Gastrocnemius medialis (tissue), 4 donors: ENCODE measurements around the gene CACNA1G. TPM values are rescaled to one million over a fixed set of nuclear protein-coding genes. Genes with fewer than 3 reads are reported as not detected.

ENCODE experiments used
- ATAC-seq, 2 donors: fragments of 150-250 bp; one replicate each; pipeline ENCODE4 v1.9.1; 2016
- DNase-seq, 2 donors: peaks; one replicate each; pipeline ENCODE4 v3.0.0-alpha.2; 2019
- H3K27ac ChIP-seq, 4 donors: fragments of 200-600 bp; sonication (generic); 1 replicate in 1 of 4; 2 replicates in 3 of 4; pipeline ENCODE4 v1.5.1; 2016 to 2018; ENCODE audit warnings: mild to moderate bottlenecking in 2 of 4, moderate library complexity in 1 of 4
- H3K27me3 ChIP-seq, 3 donors: fragments of 200-600 bp; sonication (generic) in 2 of 3; 1 replicate in 1 of 3; 2 replicates in 2 of 3; pipeline versions ENCODE4 v1.5.1 to v1.6.0; 2016 to 2019; ENCODE audit warnings: mild to moderate bottlenecking in 1 of 3, moderate library complexity in 1 of 3
- H3K36me3 ChIP-seq, 2 donors: fragments of 200-600 bp; sonication (generic) in 1 of 2; one replicate each; pipeline ENCODE4 v1.5.1; 2017 to 2018
- H3K4me1 ChIP-seq, 2 donors: fragments of 200-600 bp; sonication (generic) in 1 of 2; one replicate each; pipeline ENCODE4 v1.5.1; 2016 to 2017; ENCODE audit warnings: mild to moderate bottlenecking in 2 of 2
- H3K4me3 ChIP-seq, 4 donors: fragments of 200-600 bp; sonication (generic) in 3 of 4; 1 replicate in 1 of 4; 2 replicates in 3 of 4; pipeline ENCODE4 v1.5.1; 2016 to 2019; ENCODE audit warnings: mild to moderate bottlenecking in 2 of 4
- H3K9me3 ChIP-seq, 3 donors: fragments of 200-600 bp; sonication (generic) in 2 of 3; 1 replicate in 1 of 3; 2 replicates in 2 of 3; pipeline ENCODE4 v1.5.1; 2016 to 2019
- CTCF ChIP-seq, 5 experiments: fragments of 450-650 bp in 3 of 5; fragments of 200-600 bp in 2 of 5; sonication (generic) in 2 of 5; IDR thresholded peaks in 4 of 5; conservative IDR thresholded peaks in 1 of 5; 1 replicate in 4 of 5; 2 replicates in 1 of 5; pipeline ENCODE4 v1.5.1; 2016 to 2019; ENCODE audit warnings: antibody characterized with exemption in 5 of 5, mild to moderate bottlenecking in 3 of 5, moderate library complexity in 3 of 5
- POLR2A ChIP-seq, 2 donors: fragments of 450-650 bp; IDR thresholded peaks; one replicate each; pipeline ENCODE4 v1.6.1; 2017; ENCODE audit warnings: antibody characterized with exemption in 2 of 2, mild to moderate bottlenecking in 2 of 2, moderate library complexity in 2 of 2
- in situ Hi-C, 4 donors: fragments of 200-750 bp; cut with MboI; loops; one replicate each; pipeline versions ENCODE4 v1.15.0 to v1.8.0; 2017; ENCODE audit warnings: low sequenced_read_pairs in 4 of 4
- intact Hi-C: fragments of 100-400 bp; cut with DNase I; formaldehyde crosslinking; loops from one replicate; pipeline ENCODE4 v1.15.1; 2023; ENCODE audit warnings: low total_unique reads
- total RNA-seq, 4 donors: library from RNA; depleted of rRNA; stranded (reverse); fragments of >200 nt; gene quantifications; one replicate each; pipeline versions ENCODE4 v1.1.0 to v1.2.3, GENCODE V29; 2016

The CACNA1G gene
- total RNA-seq, 4 donors from 2014 or later, result 0.09 to 0.10 TPM; not detected in 2

GRCh38 chr17:50541716-50542688 is 18.5 kb upstream of the CACNA1G start:
- ATAC-seq, result peak; percentile 82 to 85
- intact Hi-C loops, result loop anchor here (5.0 kb wide), 1 partner anchor 165 kb away; the partner anchor contains the start of gene ANKRD40
- peak; percentile 66 to 80 for DNase-seq
- Histone ChIP-seq H3K4me3 (peak overlapping the region; percentile 58 to 68 (median 66)), H3K36me3 (no peaks in the 10 kb centered on the region), H3K27me3 (no peaks in the 10 kb centered on the region), H3K4me1 (peaks cover 9 to 19% of the 10 kb centered on the region in 2 donors), H3K9me3 (no peaks in the 10 kb centered on the region), H3K27ac (peak overlapping the region; percentile 64 to 80 (median 74))
- in situ Hi-C loops, result loop anchor here (5.0 to 25.0 kb wide), 6 partner anchors 85 to 413 kb away; partner anchors contain the start of genes ABCC3 (in 1 of the 4) and WFIKKN2 (in 1 of the 4)
- peak in 2 of 5 experiments; percentile 13 to 18 for TF ChIP-seq CTCF (IDR thresholded peaks at IDR 0.05 in 4 of 5, conservative IDR thresholded peaks at IDR 0.05 in 1 of 5)
- TF ChIP-seq POLR2A (IDR thresholded peaks at IDR 0.05), result peak; percentile 34 to 52

GRCh38 chr17:50542795-50543774 is 17.4 kb upstream of the CACNA1G start:
- Histone ChIP-seq H3K4me1 (peaks cover 16 to 28% of the 10 kb centered on the region in 2 donors), H3K4me3 (peak overlapping the region in 2 of 4 donors; percentile 65 to 66), H3K27ac (no peak overlapping the region), H3K27me3 (no peaks in the 10 kb centered on the region), H3K36me3 (no peaks in the 10 kb centered on the region), H3K9me3 (no peaks in the 10 kb centered on the region)
- in situ Hi-C loops (loop anchor here (5.0 to 25.0 kb wide), 6 partner anchors 84 to 412 kb away; partner anchors contain the start of genes ABCC3 (in 1 of the 4) and WFIKKN2 (in 1 of the 4)), intact Hi-C loops (loop anchor here (5.0 kb wide), 1 partner anchor 164 kb away; the partner anchor contains the start of gene ANKRD40)
- TF ChIP-seq CTCF (IDR thresholded peaks at IDR 0.05 in 4 of 5, conservative IDR thresholded peaks at IDR 0.05 in 1 of 5), result no peak
- no peak for TF ChIP-seq POLR2A (IDR thresholded peaks at IDR 0.05)
- ATAC-seq (no peak), DNase-seq (no peak)

GRCh38 chr17:50544516-50544915 is 16.0 kb upstream of the CACNA1G start:
- DNase-seq (no peak), ATAC-seq (no peak)
- H3K27me3 ChIP-seq, result no peaks in the 10 kb centered on the region
- H3K27ac ChIP-seq, result no peak overlapping the region
- H3K4me1 ChIP-seq, result peaks cover 16 to 28% of the 10 kb centered on the region in 2 donors
- H3K9me3 ChIP-seq, result no peaks in the 10 kb centered on the region
- no peak overlapping the region for H3K4me3 ChIP-seq
- in situ Hi-C loops (loop anchor here (5.0 to 25.0 kb wide), 6 partner anchors 83 to 410 kb away; partner anchors contain the start of genes ABCC3 (in 1 of the 4) and WFIKKN2 (in 1 of the 4)), intact Hi-C loops (loop anchor here (5.0 kb wide), 1 partner anchor 163 kb away; the partner anchor contains the start of gene ANKRD40)
- TF ChIP-seq CTCF (IDR thresholded peaks at IDR 0.05 in 4 of 5, conservative IDR thresholded peaks at IDR 0.05 in 1 of 5), result no peak
- TF ChIP-seq POLR2A (IDR thresholded peaks at IDR 0.05), result no peak
- no peaks in the 10 kb centered on the region for H3K36me3 ChIP-seq

- in situ Hi-C loops, result loop anchor here (5.0 to 25.0 kb wide), 7 partner anchors 82 to 409 kb away; partner anchors contain the start of genes ABCC3 (in 1 of the 4) and WFIKKN2 (in 1 of the 4)
- intact Hi-C loops, result loop anchor here (5.0 kb wide), 1 partner anchor 407 kb away; no protein-coding TSS in a partner anchor
- Histone ChIP-seq H3K9me3 (no peaks in the 10 kb centered on the region), H3K27me3 (no peaks in the 10 kb centered on the region), H3K4me3 (no peak overlapping the region), H3K36me3 (peaks cover 0 to 7% of the 10 kb centered on the region in 2 donors), H3K4me1 (peaks cover 16 to 28% of the 10 kb centered on the region in 2 donors), H3K27ac (no peak overlapping the region)
- no peak for TF ChIP-seq POLR2A (IDR thresholded peaks at IDR 0.05)
- no peak for TF ChIP-seq CTCF (IDR thresholded peaks at IDR 0.05 in 4 of 5, conservative IDR thresholded peaks at IDR 0.05 in 1 of 5)
- no peak for ATAC-seq
- DNase-seq, result no peak
Measured at GRCh38 chr17:50545311-50545710, 15.2 kb upstream of the CACNA1G start.
